Mucosa of stomach (tissue), 1 donor: Measurements from ENCODE around the gene SLC29A4.
A peak's percentile ranks its signal among the peaks of the same experiment; 100 is the strongest.
"Not testable (repeated sequence)": the region's sequence is repeated elsewhere in the genome, so short reads cannot be mapped to it uniquely, and the experiment has no call there.

ENCODE experiments used
- H3K27me3 ChIP-seq: one replicate; pipeline ENCODE4 v1.7.0; 2013; ENCODE audit warnings: mild to moderate bottlenecking, low read length; ENCODE audit not compliant: control insufficient read depth, insufficient read depth
- H3K36me3 ChIP-seq: one replicate; pipeline ENCODE4 v1.7.0; 2013; ENCODE audit warnings: low read length; ENCODE audit not compliant: control insufficient read depth, insufficient read depth
- H3K4me1 ChIP-seq: one replicate; pipeline ENCODE4 v1.7.0; 2013; ENCODE audit warnings: mild to moderate bottlenecking, low read length; ENCODE audit not compliant: control insufficient read depth, insufficient read depth
- H3K4me3 ChIP-seq: one replicate; pipeline ENCODE4 v1.7.0; 2013; ENCODE audit warnings: low read length
- H3K9ac ChIP-seq: one replicate; pipeline ENCODE4 v1.7.0; 2013; ENCODE audit warnings: mild to moderate bottlenecking, low read length, moderate library complexity
- H3K9me3 ChIP-seq: one replicate; pipeline ENCODE4 v1.7.0; 2013; ENCODE audit warnings: mild to moderate bottlenecking, low read length, moderate library complexity; ENCODE audit not compliant: control insufficient read depth
- donor health status: Pancreatic carcinoma.

Gene SLC29A4, protein sequence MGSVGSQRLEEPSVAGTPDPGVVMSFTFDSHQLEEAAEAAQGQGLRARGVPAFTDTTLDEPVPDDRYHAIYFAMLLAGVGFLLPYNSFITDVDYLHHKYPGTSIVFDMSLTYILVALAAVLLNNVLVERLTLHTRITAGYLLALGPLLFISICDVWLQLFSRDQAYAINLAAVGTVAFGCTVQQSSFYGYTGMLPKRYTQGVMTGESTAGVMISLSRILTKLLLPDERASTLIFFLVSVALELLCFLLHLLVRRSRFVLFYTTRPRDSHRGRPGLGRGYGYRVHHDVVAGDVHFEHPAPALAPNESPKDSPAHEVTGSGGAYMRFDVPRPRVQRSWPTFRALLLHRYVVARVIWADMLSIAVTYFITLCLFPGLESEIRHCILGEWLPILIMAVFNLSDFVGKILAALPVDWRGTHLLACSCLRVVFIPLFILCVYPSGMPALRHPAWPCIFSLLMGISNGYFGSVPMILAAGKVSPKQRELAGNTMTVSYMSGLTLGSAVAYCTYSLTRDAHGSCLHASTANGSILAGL

DNA sequence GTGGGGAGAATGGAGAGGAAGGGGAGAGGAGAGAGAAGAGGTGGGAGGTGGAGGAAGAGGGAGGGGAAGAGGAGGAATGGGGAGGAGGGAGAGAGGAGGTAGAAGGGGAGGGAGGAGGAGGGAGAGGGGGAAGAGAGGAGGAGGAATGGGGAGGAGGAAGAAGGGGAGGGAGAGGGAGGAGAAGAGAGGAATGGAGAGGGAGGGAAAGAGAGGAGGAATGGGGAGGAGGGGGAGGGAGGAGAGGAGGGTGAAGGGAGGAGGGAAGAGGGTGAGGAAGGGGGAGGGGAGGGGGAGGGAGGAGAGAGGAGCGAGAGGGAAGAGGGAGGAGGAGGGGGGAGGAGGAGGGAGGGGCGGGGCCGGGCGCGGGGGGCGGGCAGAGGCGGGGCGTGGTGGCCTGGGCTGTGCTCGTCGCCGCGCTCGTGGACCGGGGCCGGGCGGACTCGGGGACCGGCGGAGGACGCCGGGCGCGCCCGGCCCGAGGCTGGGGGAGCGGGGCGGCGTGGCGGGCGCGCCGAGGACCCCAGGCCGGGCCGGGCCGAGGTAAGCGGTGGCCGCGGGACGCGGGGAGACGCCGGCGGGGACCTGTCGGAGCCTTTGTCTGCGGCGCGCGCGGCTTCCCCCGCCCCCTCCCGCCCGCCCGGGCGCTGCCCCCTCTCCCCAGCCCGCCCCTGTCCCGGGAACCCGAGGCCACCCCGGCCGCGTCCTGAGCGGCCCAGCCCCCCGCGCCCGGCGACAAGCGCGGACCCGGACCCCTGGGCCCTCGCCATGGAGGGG, at the start of gene SLC29A4:
SLC29A4 (plus strand) TSS at position 401 of the 774 bp plus-strand sequence. CDS start 4,874 bp downstream, outside the sequence.
- Histone ChIP-seq H3K9me3 (no peaks in the 10 kb centered on the region), H3K4me3 (no peak within 1 kb of the TSS), H3K36me3 (no peaks in the 10 kb centered on the region), H3K27me3 (peaks cover 10% of the 10 kb centered on the region), H3K4me1 (peaks cover 12% of the 10 kb centered on the region), H3K9ac (peak within 1 kb of the TSS; percentile 8)

DNA sequence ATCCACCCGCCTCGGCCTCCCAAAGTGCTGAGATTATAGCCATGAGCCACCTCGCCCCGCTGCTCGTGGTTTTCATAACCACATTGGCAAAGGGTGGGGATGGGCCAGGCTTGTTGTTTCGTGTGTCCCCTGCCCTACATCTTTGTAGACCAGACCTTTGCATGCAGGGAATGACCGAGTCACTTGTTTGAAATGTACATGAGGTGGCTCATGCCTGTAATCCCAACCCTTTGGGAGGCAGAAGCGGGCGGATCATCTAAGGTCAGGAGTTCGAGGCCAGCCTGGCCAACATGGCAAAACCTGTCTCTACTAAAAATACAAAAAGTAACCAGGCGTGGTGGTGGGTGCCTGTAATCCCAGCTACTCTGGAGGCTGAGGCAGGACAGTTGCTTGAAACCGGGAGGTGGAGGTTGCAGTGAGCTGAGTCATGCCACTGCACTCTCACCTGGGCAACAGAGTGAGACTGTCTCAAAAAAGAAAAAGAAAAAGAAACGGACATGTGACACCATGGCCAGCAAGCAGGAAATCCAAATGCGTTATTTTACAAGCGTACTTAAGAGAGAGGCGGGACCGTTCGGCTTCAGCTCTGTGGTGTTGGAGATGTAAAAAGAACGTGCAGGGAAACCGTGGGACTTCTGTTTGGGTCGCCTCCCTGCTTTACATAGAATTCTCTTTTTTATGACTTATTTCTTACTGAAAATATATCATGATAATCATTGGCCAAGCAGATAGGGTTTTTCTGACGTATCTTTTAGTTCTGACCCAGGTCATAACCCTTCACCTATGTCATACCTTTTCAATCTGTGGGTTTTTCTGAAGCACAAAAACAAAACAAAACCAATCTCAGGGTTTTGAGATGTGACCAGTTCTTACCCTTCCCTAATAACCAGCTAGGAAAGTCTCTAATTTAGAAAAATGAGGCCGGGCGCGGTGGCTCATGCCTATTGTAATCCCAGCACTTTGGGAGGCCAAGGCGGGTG, 47.6 kb upstream of the SLC29A4 start:
- peaks cover 4% of the 10 kb centered on the region for H3K4me1 ChIP-seq
- no peak overlapping the region for H3K9ac ChIP-seq
- H3K27me3 ChIP-seq = no peaks in the 10 kb centered on the region
- H3K9me3 ChIP-seq = no peaks in the 10 kb centered on the region
- no peak overlapping the region for H3K4me3 ChIP-seq
- H3K36me3 ChIP-seq = peaks cover 6% of the 10 kb centered on the region

DNA sequence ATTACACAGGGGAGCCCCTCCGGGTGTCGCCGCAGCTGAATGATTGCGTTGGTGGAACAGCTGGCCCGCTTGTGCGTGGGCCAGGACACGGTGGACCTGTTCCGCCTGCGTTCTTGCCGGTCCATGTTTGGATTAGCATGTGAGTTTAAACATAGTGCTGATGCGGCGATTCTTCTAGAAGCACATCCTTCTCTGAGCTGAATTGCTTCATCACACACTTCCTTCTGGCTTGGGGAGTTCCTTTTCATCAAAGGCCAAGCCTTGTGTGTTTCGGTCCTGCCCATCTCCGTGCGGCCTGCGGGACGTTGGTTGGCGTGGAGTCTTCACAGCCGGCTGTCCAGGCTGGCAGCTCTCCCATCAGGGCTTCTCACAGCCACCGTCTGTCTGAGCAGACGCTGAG, 45.5 kb upstream of the SLC29A4 start:
- Histone ChIP-seq H3K9me3 (no peaks in the 10 kb centered on the region), H3K36me3 (no peaks in the 10 kb centered on the region), H3K9ac (no peak overlapping the region), H3K4me3 (no peak overlapping the region), H3K4me1 (peaks cover 11% of the 10 kb centered on the region), H3K27me3 (peaks cover 12% of the 10 kb centered on the region)

DNA sequence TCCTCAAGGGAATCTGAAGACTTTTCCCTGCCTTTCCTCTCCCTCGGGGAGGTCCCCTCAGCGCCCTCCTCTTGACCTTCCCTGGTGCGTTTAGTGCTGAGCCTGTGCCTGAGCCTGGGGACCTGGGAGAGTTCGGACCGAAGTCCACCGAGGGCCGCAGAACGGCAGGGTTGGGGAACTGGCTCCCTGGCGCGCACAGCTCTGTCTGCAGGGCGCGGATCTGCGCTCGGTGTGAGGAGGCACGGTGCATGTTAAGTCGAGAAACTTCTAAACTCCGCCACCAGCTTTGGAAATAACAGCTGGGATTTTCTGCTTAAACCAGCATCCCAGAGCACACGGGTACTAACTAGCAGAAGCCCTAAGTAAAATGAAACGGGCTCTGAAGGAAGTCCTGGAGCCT, 44.2 kb upstream of the SLC29A4 start:
- no peak overlapping the region for H3K4me3 ChIP-seq
- H3K36me3 ChIP-seq = no peaks in the 10 kb centered on the region
- H3K27me3 ChIP-seq = peaks cover 12% of the 10 kb centered on the region
- peaks cover 11% of the 10 kb centered on the region for H3K4me1 ChIP-seq
- no peak overlapping the region for H3K9ac ChIP-seq
- H3K9me3 ChIP-seq = no peaks in the 10 kb centered on the region

DNA sequence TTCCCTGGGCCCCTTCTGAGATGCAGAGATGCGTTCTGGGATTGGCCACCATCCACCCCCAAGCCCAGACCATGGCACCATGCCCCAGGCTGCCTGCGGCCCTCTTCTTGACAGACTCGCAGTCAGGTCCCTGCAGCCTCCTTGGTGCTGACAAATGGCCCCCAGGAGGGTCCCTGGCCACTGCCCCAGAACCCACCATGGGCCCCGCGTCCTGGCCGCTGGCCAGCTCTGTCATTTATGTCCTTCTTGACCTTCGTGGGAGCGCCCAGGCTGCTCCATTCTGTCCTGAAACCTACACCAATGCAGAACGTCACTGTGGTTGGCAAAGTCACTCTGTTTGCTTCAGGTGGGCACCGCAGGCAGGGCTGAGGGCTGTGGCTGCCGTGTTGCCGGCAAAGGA, 39.5 kb upstream of the SLC29A4 start:
- peaks cover 8% of the 10 kb centered on the region for H3K4me1 ChIP-seq
- no peaks in the 10 kb centered on the region for H3K36me3 ChIP-seq
- H3K4me3 ChIP-seq = no peak overlapping the region
- H3K9me3 ChIP-seq = no peaks in the 10 kb centered on the region
- H3K9ac ChIP-seq = no peak overlapping the region
- H3K27me3 ChIP-seq = peaks cover 12% of the 10 kb centered on the region

GRCh38 chr7:5248201-5248885, 34.4 kb upstream of the SLC29A4 start:
- no peak overlapping the region for H3K9ac ChIP-seq
- H3K4me1 ChIP-seq = no peaks in the 10 kb centered on the region
- H3K4me3 ChIP-seq = no peak overlapping the region
- H3K9me3 ChIP-seq = no peaks in the 10 kb centered on the region
- H3K36me3 ChIP-seq = no peaks in the 10 kb centered on the region
- no peaks in the 10 kb centered on the region for H3K27me3 ChIP-seq

DNA sequence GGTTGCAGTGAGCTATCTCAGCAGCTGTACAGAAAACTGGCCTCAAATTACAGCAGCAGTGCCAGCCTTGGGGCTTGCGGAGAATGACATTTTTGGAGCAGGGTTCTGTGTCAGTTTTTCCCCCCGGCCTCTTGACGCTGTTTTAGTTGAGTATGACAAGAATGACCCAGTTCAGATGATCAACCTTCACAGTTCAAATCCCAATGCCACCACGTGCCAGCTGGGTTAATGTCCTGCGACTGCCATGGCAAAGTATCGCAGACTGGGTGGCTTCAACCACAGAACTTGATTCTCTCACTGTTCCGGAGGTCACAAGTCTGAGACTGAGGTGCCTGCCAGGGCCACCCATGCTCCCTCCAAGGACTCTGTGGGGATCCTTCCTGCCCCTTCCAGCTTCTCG, 32.0 kb upstream of the SLC29A4 start:
- not testable (repeated sequence) for H3K36me3 ChIP-seq, H3K4me1 ChIP-seq, H3K27me3 ChIP-seq, H3K9ac ChIP-seq, H3K9me3 ChIP-seq, H3K4me3 ChIP-seq

- H3K9ac ChIP-seq, H3K4me3 ChIP-seq, H3K36me3 ChIP-seq, H3K27me3 ChIP-seq, H3K4me1 ChIP-seq, H3K9me3 ChIP-seq: not testable (repeated sequence)
Observed at GRCh38 chr7:5253529-5253928, 29.2 kb upstream of the SLC29A4 start.

GRCh38 chr7:5254371-5254770, 28.4 kb upstream of the SLC29A4 start:
- not testable (repeated sequence) for H3K9me3 ChIP-seq, H3K36me3 ChIP-seq, H3K4me1 ChIP-seq, H3K27me3 ChIP-seq, H3K9ac ChIP-seq, H3K4me3 ChIP-seq

DNA sequence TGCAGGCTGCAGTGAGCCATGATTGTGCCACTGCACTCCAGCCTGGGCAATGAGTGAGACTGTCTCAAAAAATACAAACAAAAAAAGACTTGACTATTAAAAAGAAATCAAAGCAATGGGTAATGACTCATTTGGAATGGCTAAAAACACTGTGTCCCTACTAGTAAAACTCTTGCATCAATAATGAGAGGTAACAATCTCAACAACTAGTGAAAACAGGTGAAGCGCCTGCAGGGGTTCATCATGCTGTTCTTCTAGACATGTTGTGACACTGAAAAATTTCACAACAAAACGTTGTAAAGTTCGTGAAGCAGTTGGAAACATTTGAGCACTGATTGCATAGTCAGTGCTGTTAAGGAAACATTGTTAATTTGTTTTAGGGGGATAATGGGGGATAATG, 26.9 kb upstream of the SLC29A4 start:
- H3K4me1 ChIP-seq = no peaks in the 10 kb centered on the region
- no peaks in the 10 kb centered on the region for H3K36me3 ChIP-seq
- H3K9me3 ChIP-seq = no peaks in the 10 kb centered on the region
- no peak overlapping the region for H3K9ac ChIP-seq
- H3K4me3 ChIP-seq = no peak overlapping the region
- no peaks in the 10 kb centered on the region for H3K27me3 ChIP-seq

GRCh38 chr7:5260530-5261068, 22.1 kb upstream of the SLC29A4 start:
- not testable (repeated sequence) for H3K9ac ChIP-seq, H3K9me3 ChIP-seq, H3K27me3 ChIP-seq, H3K4me1 ChIP-seq, H3K36me3 ChIP-seq, H3K4me3 ChIP-seq
